K562 (cell line): Measurements from ENCODE around the gene ZNF215. TPM values are rescaled to one million over a fixed set of nuclear protein-coding genes. Genes with fewer than 3 reads are reported as not detected.
A peak's percentile ranks its signal among the peaks of the same experiment; 100 is the strongest.

Source experiments
- ARID2 ChIP-seq: fragments of 450-650 bp; IDR thresholded peaks from 2 replicates; pipeline ENCODE4 v1.6.1; 2017; ENCODE audit warnings: antibody characterized with exemption, mild to moderate bottlenecking
- ARNT ChIP-seq, 2 experiments: fragments of 450-650 bp; IDR thresholded peaks; 2 replicates each; pipeline ENCODE4 v1.6.1; 2016; ENCODE audit warnings: mild to moderate bottlenecking in 1 of 2
- CEBPG ChIP-seq, 3 experiments: fragments of 200-800 bp in 1 of 3; sonication (Bioruptor generic) in 1 of 3; sonication (generic) in 1 of 3; formaldehyde crosslinking in 1 of 3; IDR thresholded peaks in 2 of 3; conservative IDR thresholded peaks in 1 of 3; 2 replicates each; pipeline versions ENCODE4 v1.6.1 to v1.8.0; 2016 to 2022; ENCODE audit warnings: missing compliant biosample characterization in 2 of 3, missing genetic modification characterization in 2 of 3, mild to moderate bottlenecking in 1 of 3, missing genetic modification reagents in 1 of 3
- EGR1 ChIP-seq: fragments of 450-650 bp; conservative IDR thresholded peaks from 2 replicates; pipeline ENCODE4 v1.6.1; 2017; ENCODE audit warnings: mild to moderate bottlenecking
- EHMT2 ChIP-seq: fragments of 450-650 bp; IDR thresholded peaks from 2 replicates; pipeline ENCODE4 v1.6.1; 2018; ENCODE audit warnings: antibody characterized with exemption
- FOXK2 ChIP-seq, 2 experiments: fragments of 450-650 bp; IDR thresholded peaks in 1 of 2; conservative IDR thresholded peaks in 1 of 2; 2 replicates each; pipeline ENCODE4 v1.6.1; 2016; ENCODE audit warnings: low read depth in 2 of 2, mild to moderate bottlenecking in 1 of 2
- HBP1 ChIP-seq: fragments of 450-650 bp; formaldehyde crosslinking; IDR thresholded peaks from 2 replicates; pipeline ENCODE4 v1.4.0; 2022; ENCODE audit warnings: missing genetic modification characterization
- HLTF ChIP-seq: fragments of 450-650 bp; IDR thresholded peaks from 2 replicates; pipeline ENCODE4 v1.6.1; 2016
- KDM1A ChIP-seq, 2 experiments: fragments of 450-650 bp; IDR thresholded peaks; 2 replicates each; pipeline ENCODE4 v1.6.1; 2016; ENCODE audit warnings: mild to moderate bottlenecking in 2 of 2
- MIER1 ChIP-seq: fragments of 450-650 bp; IDR thresholded peaks from 2 replicates; pipeline ENCODE4 v1.6.1; 2016; ENCODE audit warnings: antibody characterized with exemption, mild to moderate bottlenecking, low read depth
- NFATC3 ChIP-seq: fragments of 450-650 bp; IDR thresholded peaks from 2 replicates; pipeline ENCODE4 v1.6.1; 2017; ENCODE audit warnings: mild to moderate bottlenecking
- NFRKB ChIP-seq: fragments of 450-650 bp; IDR thresholded peaks from 2 replicates; pipeline ENCODE4 v1.6.1; 2016; ENCODE audit warnings: low read depth
- NR1H2 ChIP-seq: sonication (generic); formaldehyde crosslinking; IDR thresholded peaks from 2 replicates; pipeline ENCODE4 v1.4.0; 2020; ENCODE audit warnings: mild to moderate bottlenecking, missing genetic modification reagents
- PHF21A ChIP-seq: fragments of 450-650 bp; IDR thresholded peaks from 2 replicates; pipeline ENCODE4 v1.6.1; 2017; ENCODE audit warnings: low read depth, borderline replicate concordance
- POLR2A ChIP-seq: fragments of 450-650 bp; conservative IDR thresholded peaks from 2 replicates; pipeline ENCODE4 v1.6.1; 2016
- POLR2AphosphoS2 ChIP-seq: IDR thresholded peaks from 2 replicates; pipeline ENCODE4 v1.6.1; 2012; ENCODE audit warnings: low read length, improper control_type of control experiment
- RBBP5 ChIP-seq: fragments of 200-600 bp; sonication (generic); IDR thresholded peaks from 2 replicates; pipeline ENCODE4 v1.6.1; 2012; ENCODE audit warnings: borderline replicate concordance, mild to moderate bottlenecking, low read length, control low read depth, inconsistent platforms; ENCODE audit not compliant: insufficient read depth, poor library complexity, severe bottlenecking
- SMARCA4 ChIP-seq: fragments of 450-650 bp; IDR thresholded peaks from 2 replicates; pipeline ENCODE4 v1.6.1; 2016
- SMARCA5 ChIP-seq: fragments of 450-650 bp; IDR thresholded peaks from 2 replicates; pipeline ENCODE4 v1.6.1; 2016
- SREBF1 ChIP-seq: fragments of 150-350 bp; IDR thresholded peaks from 2 replicates; pipeline ENCODE4 v1.6.1; 2014; ENCODE audit warnings: antibody characterized with exemption, low read depth, low read length, borderline replicate concordance
- ZKSCAN1 ChIP-seq: fragments of 150-350 bp; IDR thresholded peaks from 2 replicates; pipeline ENCODE4 v1.6.1; 2016; ENCODE audit warnings: low read depth, low read length
- polyA plus RNA-seq, 8 experiments: library from polyadenylated mRNA; depleted of rRNA in 4 of 8; stranded (reverse) in 5 of 8; unstranded in 3 of 8; fragments of >200 nt; fragmentation: Nextera tagmentation in 2 of 8; fragmentation: Illumina TruSeq in 1 of 8; extraction: Ambion mirVana in 2 of 8; extraction: Trizol in 1 of 8; gene quantifications; 2 replicates each; pipeline versions ENCODE4 v1.2.1 to v1.2.3, GENCODE V29; 2011 to 2014; ENCODE audit warnings: inconsistent platforms in 1 of 8, missing spikeins in 1 of 8
- total RNA-seq, 7 experiments: library from RNA; depleted of rRNA in 6 of 7; stranded (reverse); fragments of >200 nt in 6 of 7; fragmentation: Illumina TruSeq in 2 of 7; extraction: Trizol in 2 of 7; gene quantifications; 2 replicates each; pipeline versions ENCODE4 v1.2.1 to v1.2.3, GENCODE V29; 2011 to 2021; ENCODE audit warnings: low replicate concordance in 1 of 7
- TF ChIP-seq, protein P1 (sequence below): fragments of 450-650 bp; IDR thresholded peaks from 2 replicates; pipeline ENCODE4 v1.6.1; 2016; ENCODE audit warnings: mild to moderate bottlenecking
- TF ChIP-seq, protein P2 (sequence below): IDR thresholded peaks from 3 replicates; pipeline ENCODE4 v1.6.1; 2011; ENCODE audit warnings: borderline replicate concordance, mild to moderate bottlenecking; ENCODE audit not compliant: insufficient read length, insufficient read depth
- TF ChIP-seq, protein P3 (sequence below): sonication (generic); formaldehyde crosslinking; IDR thresholded peaks from 2 replicates; pipeline ENCODE4 v1.8.1; 2023; ENCODE audit warnings: mild to moderate bottlenecking, missing genetic modification reagents

The ZNF215 gene
- total and polyA plus RNA-seq, 9 of the 15 experiments (the other 6 are each of a cell fraction or from before 2014, with no cell fraction given), result 11.2 to 19.1 (median 14.2) TPM

DNA sequence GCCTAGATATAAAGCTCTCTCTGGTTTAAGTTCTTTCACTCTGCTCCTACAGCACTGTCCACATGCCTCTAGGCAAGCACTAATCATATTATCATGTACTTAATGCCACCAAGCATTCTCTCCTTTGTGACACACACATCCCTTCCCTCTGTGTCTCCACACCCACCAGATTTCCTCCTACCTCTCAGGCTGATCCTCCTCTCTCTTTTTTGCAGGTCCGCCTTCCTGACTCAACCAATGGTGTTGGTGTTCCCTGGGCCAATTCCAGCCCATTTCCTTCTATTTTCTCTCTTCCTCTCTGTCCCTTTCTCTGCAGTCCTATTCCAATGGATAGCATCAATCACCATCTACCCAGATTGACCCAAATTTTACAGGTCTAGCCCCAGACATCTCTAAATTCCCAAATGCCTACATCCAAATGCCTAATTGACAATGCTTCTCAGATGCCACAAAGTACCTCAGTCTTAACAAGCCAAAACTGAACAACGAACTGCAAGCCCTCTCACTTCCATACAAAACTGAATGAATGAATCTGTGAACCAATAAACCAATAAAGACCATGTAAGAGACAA, 504 bp upstream of the ZNF215 start (continued):
- TF ChIP-seq ZKSCAN1 (no peak), SREBF1 (no peak), HLTF (0 out of 2 replicates have a peak, but pooled peaks have one; percentile 22), MIER1 (0 out of 2 replicates have a peak, but pooled peaks have one; percentile 53), CEBPG (CRISPR knock-in tag; IDR thresholded peaks at IDR 0.05) (no peak), CEBPG (tag; conservative IDR thresholded peaks at IDR 0.05 in 1 of 2, IDR thresholded peaks at IDR 0.05 in 1 of 2) (no peak), NR1H2 (CRISPR knock-in tag) (0 out of 2 replicates have a peak, but pooled peaks have one; percentile 49), PHF21A (peak; percentile 16; the same call in 1 of the 2 replicates), EGR1 (peak; percentile 67), HBP1 (peak; percentile 76; the same call in 1 of the 2 replicates), SMARCA4 (0 out of 2 replicates have a peak, but pooled peaks have one; percentile 27), EHMT2 (peak; percentile 86; the same call in 1 of the 2 replicates), NFRKB (peak; percentile 73; the same call in 1 of the 2 replicates), ARNT (IDR thresholded peaks at IDR 0.05) (peak in 1 of 2 experiments; percentile 73; a peak in 1 of 4 replicates), ARID2 (peak; percentile 26; the same call in 1 of the 2 replicates), NFATC3 (0 out of 2 replicates have a peak, but pooled peaks have one; percentile 75), RBBP5 (no peak), POLR2AphosphoS2 (no peak), POLR2A (no peak; the same call in 1 of the 2 replicates), SMARCA5 (peak; percentile 50; the same call in 1 of the 2 replicates), FOXK2 (conservative IDR thresholded peaks at IDR 0.05 in 1 of 2, IDR thresholded peaks at IDR 0.05 in 1 of 2; ENCODE audit: low read depth in 2 of 2) (0 out of 4 replicates have a peak, but pooled peaks of 1 of the 2 experiments have one; percentile 9), KDM1A (IDR thresholded peaks at IDR 0.05) (peak in 1 of 2 experiments; percentile 40; a peak in 1 of 4 replicates)
- TF ChIP-seq, protein P1, sequence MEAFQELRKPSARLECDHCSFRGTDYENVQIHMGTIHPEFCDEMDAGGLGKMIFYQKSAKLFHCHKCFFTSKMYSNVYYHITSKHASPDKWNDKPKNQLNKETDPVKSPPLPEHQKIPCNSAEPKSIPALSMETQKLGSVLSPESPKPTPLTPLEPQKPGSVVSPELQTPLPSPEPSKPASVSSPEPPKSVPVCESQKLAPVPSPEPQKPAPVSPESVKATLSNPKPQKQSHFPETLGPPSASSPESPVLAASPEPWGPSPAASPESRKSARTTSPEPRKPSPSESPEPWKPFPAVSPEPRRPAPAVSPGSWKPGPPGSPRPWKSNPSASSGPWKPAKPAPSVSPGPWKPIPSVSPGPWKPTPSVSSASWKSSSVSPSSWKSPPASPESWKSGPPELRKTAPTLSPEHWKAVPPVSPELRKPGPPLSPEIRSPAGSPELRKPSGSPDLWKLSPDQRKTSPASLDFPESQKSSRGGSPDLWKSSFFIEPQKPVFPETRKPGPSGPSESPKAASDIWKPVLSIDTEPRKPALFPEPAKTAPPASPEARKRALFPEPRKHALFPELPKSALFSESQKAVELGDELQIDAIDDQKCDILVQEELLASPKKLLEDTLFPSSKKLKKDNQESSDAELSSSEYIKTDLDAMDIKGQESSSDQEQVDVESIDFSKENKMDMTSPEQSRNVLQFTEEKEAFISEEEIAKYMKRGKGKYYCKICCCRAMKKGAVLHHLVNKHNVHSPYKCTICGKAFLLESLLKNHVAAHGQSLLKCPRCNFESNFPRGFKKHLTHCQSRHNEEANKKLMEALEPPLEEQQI, result peak; percentile 74; the same call in 1 of the 2 replicates
- TF ChIP-seq, protein P2, sequence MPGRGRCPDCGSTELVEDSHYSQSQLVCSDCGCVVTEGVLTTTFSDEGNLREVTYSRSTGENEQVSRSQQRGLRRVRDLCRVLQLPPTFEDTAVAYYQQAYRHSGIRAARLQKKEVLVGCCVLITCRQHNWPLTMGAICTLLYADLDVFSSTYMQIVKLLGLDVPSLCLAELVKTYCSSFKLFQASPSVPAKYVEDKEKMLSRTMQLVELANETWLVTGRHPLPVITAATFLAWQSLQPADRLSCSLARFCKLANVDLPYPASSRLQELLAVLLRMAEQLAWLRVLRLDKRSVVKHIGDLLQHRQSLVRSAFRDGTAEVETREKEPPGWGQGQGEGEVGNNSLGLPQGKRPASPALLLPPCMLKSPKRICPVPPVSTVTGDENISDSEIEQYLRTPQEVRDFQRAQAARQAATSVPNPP, result no peak
- TF ChIP-seq, protein P3, sequence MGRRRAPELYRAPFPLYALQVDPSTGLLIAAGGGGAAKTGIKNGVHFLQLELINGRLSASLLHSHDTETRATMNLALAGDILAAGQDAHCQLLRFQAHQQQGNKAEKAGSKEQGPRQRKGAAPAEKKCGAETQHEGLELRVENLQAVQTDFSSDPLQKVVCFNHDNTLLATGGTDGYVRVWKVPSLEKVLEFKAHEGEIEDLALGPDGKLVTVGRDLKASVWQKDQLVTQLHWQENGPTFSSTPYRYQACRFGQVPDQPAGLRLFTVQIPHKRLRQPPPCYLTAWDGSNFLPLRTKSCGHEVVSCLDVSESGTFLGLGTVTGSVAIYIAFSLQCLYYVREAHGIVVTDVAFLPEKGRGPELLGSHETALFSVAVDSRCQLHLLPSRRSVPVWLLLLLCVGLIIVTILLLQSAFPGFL (CRISPR knock-in tag), result no peak
